ENCODE measurements around the gene DLX3.

The DLX3 gene

DNA sequence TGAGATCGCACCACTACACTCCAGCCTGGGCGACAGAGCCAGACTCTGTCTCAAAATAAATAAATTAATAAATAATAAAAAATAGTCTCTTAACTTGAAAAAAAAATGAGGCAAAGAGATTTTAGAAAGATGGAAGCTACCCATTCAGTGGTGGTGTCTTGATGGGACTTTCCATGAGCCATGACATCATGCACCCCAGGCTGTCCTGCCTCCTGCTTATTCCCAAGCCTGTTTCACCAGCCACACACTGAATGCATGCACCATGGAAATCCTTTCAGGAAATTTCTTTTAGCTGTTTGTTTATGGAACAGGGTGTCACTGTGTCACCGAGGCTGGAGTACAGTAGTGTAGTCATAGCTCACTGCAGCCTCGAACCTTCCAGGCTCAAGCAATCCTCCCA is 8.9 kb upstream of the DLX3 start:
- Histone ChIP-seq H3K27me3 (peaks cover 27% of the 10 kb centered on the region), H3K9me3 (no peaks in the 10 kb centered on the region), H3K4me3 (ENCODE audit: low read depth, low read length) (no peak overlapping the region), H3K36me3 (no peaks in the 10 kb centered on the region), H3K4me1 (no peaks in the 10 kb centered on the region)
- no peak for DNase-seq
- no peak for TF ChIP-seq CTCF (IDR thresholded peaks at IDR 0.05; ENCODE audit: low read depth, low read length)

- peaks cover 43% of the 10 kb centered on the region for H3K27me3 ChIP-seq
- DNase-seq = no peak
- TF ChIP-seq CTCF (IDR thresholded peaks at IDR 0.05; ENCODE audit: low read depth, low read length) = no peak
- H3K4me3 ChIP-seq (ENCODE audit: low read depth, low read length) = no peak overlapping the region; the same call in 1 of the 2 replicates
- no peaks in the 10 kb centered on the region for H3K36me3 ChIP-seq
- no peaks in the 10 kb centered on the region for H3K4me1 ChIP-seq
- H3K9me3 ChIP-seq = no peaks in the 10 kb centered on the region
These were observed 4.0 kb upstream of the DLX3 start for GRCh38 chr17:49998836-49999511.

- Histone ChIP-seq H3K27me3 (peaks cover 52% of the 10 kb centered on the region), H3K4me1 (no peaks in the 10 kb centered on the region), H3K36me3 (no peaks in the 10 kb centered on the region), H3K9me3 (no peaks in the 10 kb centered on the region), H3K4me3 (ENCODE audit: low read depth, low read length) (no peak overlapping the region; the same call in 1 of the 2 replicates)
- DNase-seq = peak; percentile 89
- TF ChIP-seq CTCF (IDR thresholded peaks at IDR 0.05; ENCODE audit: low read depth, low read length) = peak; percentile 94
These were observed 3.0 kb upstream of the DLX3 start for GRCh38 chr17:49997773-49998703.

DNA sequence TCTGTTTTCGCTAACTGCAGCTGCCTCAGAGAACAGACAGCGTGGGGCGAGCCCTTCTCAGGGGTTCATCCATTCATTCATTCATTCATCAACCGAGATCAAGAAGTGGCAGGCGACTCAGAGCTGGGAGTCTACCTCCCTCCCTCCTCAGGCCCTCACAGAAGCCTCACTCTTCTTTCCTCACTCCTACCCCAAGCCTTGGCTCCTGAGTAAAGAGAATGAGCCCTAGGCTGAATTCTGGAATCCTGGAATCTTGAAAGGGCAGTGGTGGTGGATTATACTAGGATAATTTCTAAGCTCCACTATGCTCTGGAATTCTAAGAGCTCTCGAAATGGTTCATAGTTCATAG is 2.3 kb upstream of the DLX3 start:
- no peak for DNase-seq
- no peak for TF ChIP-seq CTCF (IDR thresholded peaks at IDR 0.05; ENCODE audit: low read depth, low read length)
- H3K4me3 ChIP-seq (ENCODE audit: low read depth, low read length) = peak overlapping the region; percentile 47; the same call in 1 of the 2 replicates
- no peaks in the 10 kb centered on the region for H3K4me1 ChIP-seq
- peaks cover 60% of the 10 kb centered on the region for H3K27me3 ChIP-seq
- no peaks in the 10 kb centered on the region for H3K9me3 ChIP-seq
- no peaks in the 10 kb centered on the region for H3K36me3 ChIP-seq

GRCh38 chr17:49996495-49997300 is 1.7 kb upstream of the DLX3 start:
- peak; percentile 93 for TF ChIP-seq CTCF (IDR thresholded peaks at IDR 0.05; ENCODE audit: low read depth, low read length)
- Histone ChIP-seq H3K4me1 (no peaks in the 10 kb centered on the region), H3K9me3 (no peaks in the 10 kb centered on the region), H3K27me3 (peaks cover 63% of the 10 kb centered on the region), H3K36me3 (no peaks in the 10 kb centered on the region), H3K4me3 (ENCODE audit: low read depth, low read length) (peak overlapping the region; percentile 47)
- DNase-seq = peak; percentile 73
